ENCODE data around the gene B4GALT3. TPM values are rescaled to one million over a fixed set of nuclear protein-coding genes. Genes with fewer than 3 reads are reported as not detected.

The B4GALT3 gene
- total and polyA plus RNA-seq, 11 donors, result 13.4 to 40.8 (median 22.4) TPM

DNA sequence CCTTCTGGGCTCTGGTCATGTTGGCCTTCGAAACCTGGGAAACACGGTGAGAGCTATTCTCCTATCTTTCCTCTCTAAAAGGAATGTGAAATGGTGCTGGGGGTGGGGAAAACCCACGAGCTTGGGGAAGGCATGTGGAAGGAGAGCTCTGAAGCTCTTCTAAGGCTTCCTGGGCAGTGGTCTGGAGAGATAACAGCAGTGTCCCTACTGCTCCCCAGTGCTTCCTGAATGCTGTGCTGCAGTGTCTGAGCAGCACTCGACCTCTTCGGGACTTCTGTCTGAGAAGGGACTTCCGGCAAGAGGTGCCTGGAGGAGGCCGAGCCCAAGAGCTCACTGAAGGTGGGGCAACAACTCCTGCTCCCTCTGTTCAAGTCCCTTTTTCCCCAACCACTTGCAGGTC, 15.3 kb downstream of the B4GALT3 start:
- DNase-seq (no peak), ATAC-seq (no peak)
- Histone ChIP-seq H3K4me1 (peaks cover 0 to 47% (median 36%) of the 10 kb centered on the region in 12 donors), H3K36me3 (peaks cover 0 to 52% (median 40%) of the 10 kb centered on the region in 9 donors), H3K4me3 (no peak overlapping the region), H3K27ac (no peak overlapping the region), H3K9me3 (no peaks in the 10 kb centered on the region), H3K27me3 (no peaks in the 10 kb centered on the region)
- WGBS, 4 donors, result 50 to 70% (median 57%) methylated on average over 6 to 7 of the region's 7 CpGs
- intact Hi-C loops (cut with DNase I), result no loop called here
- TF ChIP-seq, protein P1, sequence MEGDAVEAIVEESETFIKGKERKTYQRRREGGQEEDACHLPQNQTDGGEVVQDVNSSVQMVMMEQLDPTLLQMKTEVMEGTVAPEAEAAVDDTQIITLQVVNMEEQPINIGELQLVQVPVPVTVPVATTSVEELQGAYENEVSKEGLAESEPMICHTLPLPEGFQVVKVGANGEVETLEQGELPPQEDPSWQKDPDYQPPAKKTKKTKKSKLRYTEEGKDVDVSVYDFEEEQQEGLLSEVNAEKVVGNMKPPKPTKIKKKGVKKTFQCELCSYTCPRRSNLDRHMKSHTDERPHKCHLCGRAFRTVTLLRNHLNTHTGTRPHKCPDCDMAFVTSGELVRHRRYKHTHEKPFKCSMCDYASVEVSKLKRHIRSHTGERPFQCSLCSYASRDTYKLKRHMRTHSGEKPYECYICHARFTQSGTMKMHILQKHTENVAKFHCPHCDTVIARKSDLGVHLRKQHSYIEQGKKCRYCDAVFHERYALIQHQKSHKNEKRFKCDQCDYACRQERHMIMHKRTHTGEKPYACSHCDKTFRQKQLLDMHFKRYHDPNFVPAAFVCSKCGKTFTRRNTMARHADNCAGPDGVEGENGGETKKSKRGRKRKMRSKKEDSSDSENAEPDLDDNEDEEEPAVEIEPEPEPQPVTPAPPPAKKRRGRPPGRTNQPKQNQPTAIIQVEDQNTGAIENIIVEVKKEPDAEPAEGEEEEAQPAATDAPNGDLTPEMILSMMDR (IDR thresholded peaks at IDR 0.05), result no peak
- no peak for TF ChIP-seq POLR2A (IDR thresholded peaks at IDR 0.05)

DNA sequence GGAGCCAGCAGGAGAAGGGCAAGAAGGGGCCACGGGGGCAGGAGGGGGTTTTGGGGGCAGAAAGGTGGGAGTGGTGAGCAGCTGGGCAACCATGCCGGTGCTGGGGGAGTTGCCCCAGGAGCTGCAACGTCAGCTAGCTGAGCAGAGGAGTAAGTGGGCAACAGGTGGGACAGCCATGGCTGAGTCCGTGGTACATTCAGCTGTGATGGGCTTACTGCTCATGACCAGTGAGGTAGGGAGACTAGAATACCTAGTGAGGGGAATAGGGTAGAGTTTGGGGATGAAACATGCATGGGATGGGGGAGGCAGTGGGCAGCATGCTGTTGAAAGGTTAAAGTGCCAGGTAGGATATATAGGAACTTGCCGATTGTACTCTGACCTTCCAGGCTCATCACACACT, 15.7 kb downstream of the B4GALT3 start:
- 76 to 81% (median 79%) methylated on average over 5 of the region's 5 CpGs for WGBS, 4 donors
- intact Hi-C loops (cut with DNase I), result loop anchor here in 1 of 10 donors (2.0 kb wide), 1 partner anchor 63 kb away; no protein-coding TSS in a partner anchor
- peaks cover 0 to 56% (median 44%) of the 10 kb centered on the region in 9 donors for H3K36me3 ChIP-seq
- no peak for DNase-seq
- peaks cover 0 to 43% (median 33%) of the 10 kb centered on the region in 12 donors for H3K4me1 ChIP-seq
- H3K9me3 ChIP-seq, result no peaks in the 10 kb centered on the region
- H3K27me3 ChIP-seq, result no peaks in the 10 kb centered on the region
- no peak overlapping the region for H3K4me3 ChIP-seq
- no peak for TF ChIP-seq POLR2A (IDR thresholded peaks at IDR 0.05)
- TF ChIP-seq, protein P1 (IDR thresholded peaks at IDR 0.05), result no peak
- no peak for ATAC-seq
- no peak overlapping the region for H3K27ac ChIP-seq

DNA sequence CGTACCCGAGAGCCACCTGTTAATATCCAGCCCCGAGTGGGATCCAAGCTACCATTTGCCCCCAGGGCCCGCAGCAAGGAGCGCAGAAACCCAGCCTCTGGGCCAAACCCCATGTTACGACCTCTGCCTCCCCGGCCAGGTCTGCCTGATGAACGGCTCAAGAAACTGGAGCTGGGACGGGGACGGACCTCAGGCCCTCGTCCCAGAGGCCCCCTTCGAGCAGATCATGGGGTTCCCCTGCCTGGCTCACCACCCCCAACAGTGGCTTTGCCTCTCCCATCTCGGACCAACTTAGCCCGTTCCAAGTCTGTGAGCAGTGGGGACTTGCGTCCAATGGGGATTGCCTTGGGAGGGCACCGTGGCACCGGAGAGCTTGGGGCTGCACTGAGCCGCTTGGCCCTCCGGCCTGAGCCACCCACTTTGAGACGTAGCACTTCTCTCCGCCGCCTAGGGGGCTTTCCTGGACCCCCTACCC, 16.6 kb downstream of the B4GALT3 start:
- 94 to 97% (median 95%) methylated on average over 21 to 22 of the region's 22 CpGs for WGBS, 4 donors
- ATAC-seq, result no peak
- H3K36me3 ChIP-seq, result peaks cover 0 to 56% (median 44%) of the 10 kb centered on the region in 9 donors

DNA sequence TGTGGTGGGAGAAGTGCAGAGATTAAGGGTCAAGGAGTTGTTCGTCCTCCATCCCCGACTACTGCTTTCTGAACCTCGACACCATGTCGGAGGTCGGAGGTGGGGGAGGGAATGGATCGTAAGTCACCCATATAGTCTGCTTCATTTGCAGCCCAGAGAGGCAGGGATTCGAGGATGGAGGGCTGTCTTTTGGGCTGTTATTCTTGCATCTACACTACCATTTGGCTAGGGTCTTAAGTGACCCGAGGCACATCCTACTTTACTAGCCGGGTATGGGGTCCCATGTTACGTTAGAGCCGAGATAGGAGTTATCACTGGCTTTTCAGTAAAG, 17.4 kb downstream of the B4GALT3 start:
- DNase-seq (no peak), ATAC-seq (no peak)
- Histone ChIP-seq H3K36me3 (peaks cover 0 to 56% (median 44%) of the 10 kb centered on the region in 9 donors), H3K27ac (peak overlapping the region; percentile 72 to 95 (median 88)), H3K4me1 (peaks cover 0 to 41% (median 28%) of the 10 kb centered on the region in 12 donors), H3K9me3 (no peaks in the 10 kb centered on the region), H3K27me3 (no peaks in the 10 kb centered on the region), H3K4me3 (peak overlapping the region; percentile 67 to 97 (median 89))
- 3 to 5% (median 4%) methylated on average over 11 of the region's 11 CpGs for WGBS, 4 donors
- TF ChIP-seq, protein P1 (IDR thresholded peaks at IDR 0.05), result no peak
- TF ChIP-seq POLR2A (IDR thresholded peaks at IDR 0.05), result no peak
- intact Hi-C loops (cut with DNase I), result loop anchor here in 1 of 10 donors (2.0 kb wide), 1 partner anchor 65 kb away; no protein-coding TSS in a partner anchor

More for the DNA sequence above, 16.6 kb downstream of the B4GALT3 start:
- Histone ChIP-seq H3K4me1 (peaks cover 0 to 41% (median 33%) of the 10 kb centered on the region in 12 donors), H3K27ac (no peak overlapping the region), H3K9me3 (no peaks in the 10 kb centered on the region), H3K27me3 (no peaks in the 10 kb centered on the region), H3K4me3 (peak overlapping the region in 2 of 12 donors; percentile 87 to 97)
- no peak for TF ChIP-seq POLR2A (IDR thresholded peaks at IDR 0.05)
- TF ChIP-seq, protein P1 (IDR thresholded peaks at IDR 0.05), result no peak
- intact Hi-C loops (cut with DNase I), result loop anchor here in 1 of 10 donors (2.0 kb wide), 1 partner anchor 64 kb away; no protein-coding TSS in a partner anchor
- no peak for DNase-seq

Data from heart left ventricle (tissue), 16 donors.